Measurements from ENCODE around the gene NUDT14. TPM values are rescaled to one million over a fixed set of nuclear protein-coding genes. Genes with fewer than 3 reads are reported as not detected.

Gene NUDT14
- total and polyA plus RNA-seq, 2 experiments from 2014 or later: 14.8 to 38.4 TPM

- TF ChIP-seq REST (IDR thresholded peaks at IDR 0.05; ENCODE audit: unreplicated experiment) (no peak), CTCF (conservative IDR thresholded peaks at IDR 0.05; ENCODE audit: low read depth in 2 of 2) (no peak), ETS1 (IDR thresholded peaks at IDR 0.05) (no peak), EZH2phosphoT487 (IDR thresholded peaks at IDR 0.05; ENCODE audit: unreplicated experiment) (no peak)
These were observed 14.4 kb downstream of the NUDT14 start (continued) for GRCh38 chr14:105166571-105167302.

- H3K27me3 Mint-ChIP-seq (ENCODE audit: insufficient read depth, low read depth, poor library complexity): peaks cover 21% of the 10 kb centered on the region
- Histone ChIP-seq H3K4me3 (no peak overlapping the region), H3K9me2 (ENCODE audit: insufficient read depth) (no peaks in the 10 kb centered on the region), H3K4me1 (ENCODE audit: insufficient read depth) (no peaks in the 10 kb centered on the region), H4K20me1 (replicated peaks; ENCODE audit: insufficient read depth) (no peaks in the 10 kb centered on the region), H3K27me3 (ENCODE audit: insufficient read depth) (peaks cover 20% of the 10 kb centered on the region), H2AFZ (no peak overlapping the region), H3K4me2 (no peak overlapping the region), H3F3A (replicated peaks; ENCODE audit: low read depth) (no peaks in the 10 kb centered on the region), H3K79me2 (replicated peaks; ENCODE audit: insufficient read depth) (no peaks in the 10 kb centered on the region), H3K36me3 (ENCODE audit: insufficient read depth) (no peaks in the 10 kb centered on the region), H3K27ac (ENCODE audit: low read depth) (no peak overlapping the region)
- H3K36me3 Mint-ChIP-seq (ENCODE audit: low read depth): no peaks in the 10 kb centered on the region
- no peak overlapping the region for H3K27ac Mint-ChIP-seq
- ATAC-seq (no peak), DNase-seq (ENCODE audit: low spot score) (no peak)
- no peaks in the 10 kb centered on the region; the same call in 2 of the 3 replicates for H3K9me3 Mint-ChIP-seq
- H3K4me1 Mint-ChIP-seq: no peaks in the 10 kb centered on the region
- no peak overlapping the region for H3K4me3 Mint-ChIP-seq
- TF ChIP-seq ZNF462 (CRISPR knock-in tag; IDR thresholded peaks at IDR 0.05): no peak
- TF ChIP-seq ZNF331 (CRISPR knock-in tag; IDR thresholded peaks at IDR 0.05; ENCODE audit: low read depth): no peak
- TF ChIP-seq EZH2phosphoT487 (IDR thresholded peaks at IDR 0.05; ENCODE audit: unreplicated experiment): no peak
- TF ChIP-seq ETS1 (IDR thresholded peaks at IDR 0.05): no peak
- TF ChIP-seq EZH2 (IDR thresholded peaks at IDR 0.05; ENCODE audit: low read depth, unreplicated experiment): no peak
- TF ChIP-seq POLR2AphosphoS5 (IDR thresholded peaks at IDR 0.05; ENCODE audit: low read depth): no peak
These were observed 15.2 kb downstream of the NUDT14 start for GRCh38 chr14:105165761-105166485.
